HepG2 (cell line): Measurements from ENCODE around the gene ATG9A. TPM values are rescaled to one million over a fixed set of nuclear protein-coding genes. Genes with fewer than 3 reads are reported as not detected.

Experiments used
- DMAP1 ChIP-seq: IDR thresholded peaks from 2 replicates; pipeline ENCODE4 v1.6.1; 2016
- FOXO1 ChIP-seq: sonication (generic); formaldehyde crosslinking; IDR thresholded peaks from 2 replicates; pipeline ENCODE4 v1.4.0; 2020; ENCODE audit warnings: missing genetic modification reagents
- JARID2 ChIP-seq: sonication (generic); formaldehyde crosslinking; IDR thresholded peaks from 2 replicates; pipeline ENCODE4 v1.8.1; 2023; ENCODE audit warnings: missing genetic modification reagents, inconsistent platforms; ENCODE audit not compliant: insufficient replicate concordance
- PAXIP1 ChIP-seq: sonication (generic); formaldehyde crosslinking; conservative IDR thresholded peaks from 2 replicates; pipeline ENCODE4 v1.4.0; 2020; ENCODE audit warnings: mild to moderate bottlenecking, missing genetic modification reagents, moderate library complexity
- REPIN1 ChIP-seq: sonication (generic); formaldehyde crosslinking; IDR thresholded peaks from 2 replicates; pipeline ENCODE4 v1.8.0; 2022; ENCODE audit warnings: missing genetic modification reagents, low read depth, mild to moderate bottlenecking, borderline replicate concordance
- SCMH1 ChIP-seq: sonication (generic); formaldehyde crosslinking; IDR thresholded peaks from 2 replicates; pipeline ENCODE4 v1.9.0; 2021; ENCODE audit warnings: missing genetic modification reagents, mild to moderate bottlenecking, borderline replicate concordance
- SMC3 ChIP-seq: IDR thresholded peaks from 2 replicates; pipeline ENCODE4 v1.6.1; 2011; ENCODE audit warnings: low read length, improper control_type of control experiment
- TRAFD1 ChIP-seq: sonication (generic); formaldehyde crosslinking; IDR thresholded peaks from 2 replicates; pipeline ENCODE4 v1.5.1; 2020; ENCODE audit warnings: missing genetic modification reagents, mild to moderate bottlenecking, borderline replicate concordance
- TRIM24 ChIP-seq: sonication (generic); formaldehyde crosslinking; IDR thresholded peaks from 2 replicates; pipeline ENCODE4 v1.8.0; 2022; ENCODE audit warnings: mild to moderate bottlenecking, missing genetic modification reagents
- ZKSCAN5 ChIP-seq: sonication (generic); formaldehyde crosslinking; IDR thresholded peaks from 2 replicates; pipeline ENCODE4 v1.5.1; 2020; ENCODE audit warnings: mild to moderate bottlenecking, missing genetic modification reagents
- ZNF503 ChIP-seq: sonication (generic); formaldehyde crosslinking; IDR thresholded peaks from 2 replicates; pipeline ENCODE4 v1.4.0; 2020; ENCODE audit warnings: missing genetic modification reagents
- ZNF543 ChIP-seq: sonication (generic); formaldehyde crosslinking; IDR thresholded peaks from 2 replicates; pipeline ENCODE4 v1.4.0; 2020; ENCODE audit warnings: mild to moderate bottlenecking, missing genetic modification reagents
- ZNF567 ChIP-seq: sonication (generic); formaldehyde crosslinking; IDR thresholded peaks from 2 replicates; pipeline ENCODE4 v1.8.1; 2023; ENCODE audit warnings: mild to moderate bottlenecking, missing genetic modification reagents, borderline replicate concordance
- ZNF713 ChIP-seq: sonication (generic); formaldehyde crosslinking; IDR thresholded peaks from 2 replicates; pipeline ENCODE4 v1.4.0; 2020; ENCODE audit warnings: mild to moderate bottlenecking, missing genetic modification reagents
- polyA plus RNA-seq, 8 experiments: library from polyadenylated mRNA; depleted of rRNA in 3 of 8; stranded (reverse) in 7 of 8; unstranded in 1 of 8; fragments of >200 nt; fragmentation: Illumina TruSeq in 4 of 8; extraction: Trizol in 4 of 8; gene quantifications; 2 replicates each; pipeline versions ENCODE4 v1.2.1 to v1.2.3, GENCODE V29; 2011 to 2016; ENCODE audit warnings: low read depth in 4 of 8, missing spikeins in 1 of 8, mixed read lengths in 1 of 8; ENCODE audit not compliant: insufficient read depth in 1 of 8
- total RNA-seq, 5 experiments: library from RNA; depleted of rRNA; stranded (reverse); fragments of >200 nt; fragmentation: Illumina TruSeq; extraction: Trizol; gene quantifications; 2 replicates each; pipeline ENCODE4 v1.2.3, GENCODE V29; 2016; ENCODE audit warnings: low read depth in 1 of 5
- TF ChIP-seq, protein P1 (sequence below): sonication (generic); formaldehyde crosslinking; IDR thresholded peaks from 2 replicates; pipeline ENCODE4 v1.5.0; 2020; ENCODE audit warnings: missing genetic modification reagents
- TF ChIP-seq, protein P2 (sequence below): sonication (generic); formaldehyde crosslinking; IDR thresholded peaks from 2 replicates; pipeline ENCODE4 v1.4.0; 2020; ENCODE audit warnings: missing genetic modification reagents
- TF ChIP-seq, protein P3 (sequence below): sonication (generic); formaldehyde crosslinking; IDR thresholded peaks from 2 replicates; pipeline ENCODE4 v1.4.0; 2020; ENCODE audit warnings: low read depth, mild to moderate bottlenecking, missing genetic modification reagents

The ATG9A gene
- total and polyA plus RNA-seq, 2 of the 13 experiments (the other 11 are each of a cell fraction or from before 2014, with no cell fraction given): 35.0 to 131 TPM

DNA sequence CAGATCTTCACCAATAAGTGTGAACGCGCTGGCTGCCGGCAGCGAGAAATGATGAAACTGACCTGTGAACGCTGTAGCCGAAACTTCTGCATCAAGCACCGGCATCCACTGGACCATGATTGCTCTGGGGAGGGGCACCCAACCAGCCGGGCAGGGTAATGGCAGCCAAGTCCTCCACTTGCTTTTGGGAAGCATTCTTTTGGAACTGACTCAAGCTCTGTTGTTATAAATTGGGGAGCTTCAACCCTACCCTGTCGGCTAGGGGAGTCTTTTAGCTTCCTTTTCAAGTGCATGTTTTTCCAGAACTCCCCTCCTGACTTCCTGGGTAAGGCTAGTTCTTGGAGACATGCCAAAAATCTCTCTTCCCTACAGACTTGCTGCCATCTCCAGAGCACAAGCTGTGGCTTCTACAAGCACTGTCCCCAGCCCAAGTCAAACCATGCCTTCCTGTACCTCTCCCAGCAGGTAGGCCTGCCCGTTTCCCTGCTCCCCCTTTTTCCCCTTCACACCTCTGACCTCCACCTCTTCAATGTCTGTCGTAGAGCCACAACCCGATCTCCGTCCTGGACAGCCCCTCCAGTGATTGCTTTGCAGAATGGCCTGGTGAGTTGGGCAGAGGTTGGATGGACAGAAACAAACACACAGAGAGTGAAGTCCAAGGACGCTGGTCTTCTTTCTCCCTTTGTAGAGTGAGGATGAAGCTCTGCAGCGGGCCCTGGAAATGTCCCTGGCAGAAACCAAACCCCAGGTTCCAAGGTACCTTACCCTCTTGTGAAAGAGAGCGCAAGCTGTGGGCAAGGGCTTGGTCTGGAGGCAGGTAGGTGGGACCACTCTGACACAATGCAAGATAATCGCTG, 21.3 kb downstream of the ATG9A start (continued):
- no peak for TF ChIP-seq SCMH1
- no peak for TF ChIP-seq TRAFD1 (CRISPR knock-in tag)
- no peak for TF ChIP-seq ZNF543
- TF ChIP-seq JARID2 (CRISPR knock-in tag): peak; percentile 71
- no peak for TF ChIP-seq ZNF713
- TF ChIP-seq ZNF503 (CRISPR knock-in tag): peak; percentile 37; the same call in 1 of the 2 replicates
- peak; percentile 97 for TF ChIP-seq PAXIP1 (CRISPR knock-in tag)
- no peak; the same call in 1 of the 2 replicates for TF ChIP-seq DMAP1 (CRISPR knock-in tag)
- no peak for TF ChIP-seq ZNF567 (CRISPR knock-in tag)
- no peak for TF ChIP-seq ZKSCAN5 (CRISPR knock-in tag)
- 0 out of 2 replicates have a peak, but pooled peaks have one; percentile 32 for TF ChIP-seq REPIN1 (CRISPR knock-in tag)
- TF ChIP-seq, protein P1, sequence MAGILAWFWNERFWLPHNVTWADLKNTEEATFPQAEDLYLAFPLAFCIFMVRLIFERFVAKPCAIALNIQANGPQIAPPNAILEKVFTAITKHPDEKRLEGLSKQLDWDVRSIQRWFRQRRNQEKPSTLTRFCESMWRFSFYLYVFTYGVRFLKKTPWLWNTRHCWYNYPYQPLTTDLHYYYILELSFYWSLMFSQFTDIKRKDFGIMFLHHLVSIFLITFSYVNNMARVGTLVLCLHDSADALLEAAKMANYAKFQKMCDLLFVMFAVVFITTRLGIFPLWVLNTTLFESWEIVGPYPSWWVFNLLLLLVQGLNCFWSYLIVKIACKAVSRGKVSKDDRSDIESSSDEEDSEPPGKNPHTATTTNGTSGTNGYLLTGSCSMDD (CRISPR knock-in tag): no peak
- no peak for TF ChIP-seq TRIM24 (CRISPR knock-in tag)
- peak; percentile 46; the same call in 1 of the 2 replicates for TF ChIP-seq SMC3
- TF ChIP-seq FOXO1 (CRISPR knock-in tag): peak; percentile 91
- TF ChIP-seq, protein P2, sequence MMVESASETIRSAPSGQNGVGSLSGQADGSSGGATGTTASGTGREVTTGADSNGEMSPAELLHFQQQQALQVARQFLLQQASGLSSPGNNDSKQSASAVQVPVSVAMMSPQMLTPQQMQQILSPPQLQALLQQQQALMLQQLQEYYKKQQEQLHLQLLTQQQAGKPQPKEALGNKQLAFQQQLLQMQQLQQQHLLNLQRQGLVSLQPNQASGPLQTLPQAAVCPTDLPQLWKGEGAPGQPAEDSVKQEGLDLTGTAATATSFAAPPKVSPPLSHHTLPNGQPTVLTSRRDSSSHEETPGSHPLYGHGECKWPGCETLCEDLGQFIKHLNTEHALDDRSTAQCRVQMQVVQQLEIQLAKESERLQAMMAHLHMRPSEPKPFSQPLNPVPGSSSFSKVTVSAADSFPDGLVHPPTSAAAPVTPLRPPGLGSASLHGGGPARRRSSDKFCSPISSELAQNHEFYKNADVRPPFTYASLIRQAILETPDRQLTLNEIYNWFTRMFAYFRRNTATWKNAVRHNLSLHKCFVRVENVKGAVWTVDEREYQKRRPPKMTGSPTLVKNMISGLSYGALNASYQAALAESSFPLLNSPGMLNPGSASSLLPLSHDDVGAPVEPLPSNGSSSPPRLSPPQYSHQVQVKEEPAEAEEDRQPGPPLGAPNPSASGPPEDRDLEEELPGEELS (CRISPR knock-in tag): peak; percentile 76
- TF ChIP-seq, protein P3, sequence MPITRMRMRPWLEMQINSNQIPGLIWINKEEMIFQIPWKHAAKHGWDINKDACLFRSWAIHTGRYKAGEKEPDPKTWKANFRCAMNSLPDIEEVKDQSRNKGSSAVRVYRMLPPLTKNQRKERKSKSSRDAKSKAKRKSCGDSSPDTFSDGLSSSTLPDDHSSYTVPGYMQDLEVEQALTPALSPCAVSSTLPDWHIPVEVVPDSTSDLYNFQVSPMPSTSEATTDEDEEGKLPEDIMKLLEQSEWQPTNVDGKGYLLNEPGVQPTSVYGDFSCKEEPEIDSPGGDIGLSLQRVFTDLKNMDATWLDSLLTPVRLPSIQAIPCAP (CRISPR knock-in tag): no peak
